PC-9 (cell line): ENCODE results near the gene SAA1.

Experiments used
- EZH2 ChIP-seq: fragments of 200-600 bp; sonication (generic); IDR thresholded peaks from 2 replicates; pipeline ENCODE4 v1.8.0; 2017; ENCODE audit warnings: antibody characterized with exemption, low read depth
- TF ChIP-seq, protein P1 (sequence below): fragments of 200-600 bp; sonication (generic); conservative IDR thresholded peaks from 2 replicates; pipeline ENCODE4 v1.6.1; 2017; ENCODE audit warnings: mixed run types, antibody characterized with exemption, mild to moderate bottlenecking, moderate library complexity

DNA sequence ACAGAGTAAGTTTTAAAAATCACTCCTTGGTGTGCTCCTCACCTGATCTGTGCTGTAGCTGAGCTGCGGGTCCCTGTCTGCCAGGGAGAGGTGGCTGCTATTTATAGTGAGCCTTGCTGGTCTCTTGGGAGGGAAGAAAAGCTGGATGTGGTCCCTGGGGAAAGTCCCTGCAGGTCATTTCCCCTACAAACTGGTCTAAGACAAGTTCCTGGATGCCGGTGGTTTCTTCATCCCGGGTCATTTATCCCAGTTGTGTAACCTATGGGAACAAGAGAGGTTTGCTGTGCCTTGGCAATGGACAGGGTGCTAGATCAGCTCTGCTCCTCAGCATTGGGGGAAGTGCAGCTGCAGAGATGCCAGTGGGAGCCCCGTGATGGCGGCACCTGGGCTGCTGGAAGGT lies 17.5 kb upstream of the SAA1 start, which contains the start of gene SAA2:
- TF ChIP-seq, protein P1, sequence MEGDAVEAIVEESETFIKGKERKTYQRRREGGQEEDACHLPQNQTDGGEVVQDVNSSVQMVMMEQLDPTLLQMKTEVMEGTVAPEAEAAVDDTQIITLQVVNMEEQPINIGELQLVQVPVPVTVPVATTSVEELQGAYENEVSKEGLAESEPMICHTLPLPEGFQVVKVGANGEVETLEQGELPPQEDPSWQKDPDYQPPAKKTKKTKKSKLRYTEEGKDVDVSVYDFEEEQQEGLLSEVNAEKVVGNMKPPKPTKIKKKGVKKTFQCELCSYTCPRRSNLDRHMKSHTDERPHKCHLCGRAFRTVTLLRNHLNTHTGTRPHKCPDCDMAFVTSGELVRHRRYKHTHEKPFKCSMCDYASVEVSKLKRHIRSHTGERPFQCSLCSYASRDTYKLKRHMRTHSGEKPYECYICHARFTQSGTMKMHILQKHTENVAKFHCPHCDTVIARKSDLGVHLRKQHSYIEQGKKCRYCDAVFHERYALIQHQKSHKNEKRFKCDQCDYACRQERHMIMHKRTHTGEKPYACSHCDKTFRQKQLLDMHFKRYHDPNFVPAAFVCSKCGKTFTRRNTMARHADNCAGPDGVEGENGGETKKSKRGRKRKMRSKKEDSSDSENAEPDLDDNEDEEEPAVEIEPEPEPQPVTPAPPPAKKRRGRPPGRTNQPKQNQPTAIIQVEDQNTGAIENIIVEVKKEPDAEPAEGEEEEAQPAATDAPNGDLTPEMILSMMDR, result no peak
- TF ChIP-seq EZH2, result no peak
